ENCODE results near the gene LAMA3.

LAMA3 gene

DNA sequence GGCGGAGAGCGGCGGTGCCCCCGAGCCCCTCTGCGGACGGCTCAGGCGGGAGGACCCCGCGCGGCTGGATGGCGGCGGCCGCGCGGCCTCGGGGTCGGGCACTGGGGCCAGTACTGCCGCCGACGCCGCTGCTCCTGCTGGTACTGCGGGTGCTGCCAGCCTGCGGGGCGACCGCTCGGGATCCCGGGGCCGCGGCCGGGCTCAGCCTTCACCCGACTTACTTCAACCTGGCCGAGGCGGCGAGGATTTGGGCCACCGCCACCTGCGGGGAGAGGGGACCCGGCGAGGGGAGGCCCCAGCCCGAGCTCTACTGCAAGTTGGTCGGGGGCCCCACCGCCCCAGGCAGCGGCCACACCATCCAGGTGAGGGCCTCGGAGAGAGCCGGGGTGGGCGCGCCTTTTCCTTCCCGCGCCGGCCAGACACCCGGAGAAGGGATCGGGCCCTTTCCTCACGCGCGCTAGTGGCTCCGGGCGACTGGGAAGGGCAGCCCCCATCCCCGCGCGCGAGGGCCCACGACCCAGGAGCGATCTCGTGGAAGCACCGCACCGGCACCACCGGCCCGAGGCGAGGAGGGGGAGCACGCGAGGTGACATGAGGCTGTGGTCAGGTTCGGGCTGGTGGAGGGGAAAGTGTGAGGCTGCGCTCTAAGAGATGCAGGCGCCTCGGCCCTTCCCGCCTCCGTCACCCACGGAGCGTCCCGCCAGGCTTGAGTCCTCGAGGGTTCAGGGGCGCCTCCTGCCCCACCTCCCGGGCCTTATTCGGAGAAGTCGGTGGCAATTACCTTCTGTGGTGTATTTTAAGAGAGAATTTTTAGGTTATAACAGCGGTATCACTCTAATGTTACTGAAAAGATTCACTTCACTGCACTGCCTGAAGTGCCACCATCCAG lies 607 bp downstream of the LAMA3 start (continued):
- TF ChIP-seq, protein P1, sequence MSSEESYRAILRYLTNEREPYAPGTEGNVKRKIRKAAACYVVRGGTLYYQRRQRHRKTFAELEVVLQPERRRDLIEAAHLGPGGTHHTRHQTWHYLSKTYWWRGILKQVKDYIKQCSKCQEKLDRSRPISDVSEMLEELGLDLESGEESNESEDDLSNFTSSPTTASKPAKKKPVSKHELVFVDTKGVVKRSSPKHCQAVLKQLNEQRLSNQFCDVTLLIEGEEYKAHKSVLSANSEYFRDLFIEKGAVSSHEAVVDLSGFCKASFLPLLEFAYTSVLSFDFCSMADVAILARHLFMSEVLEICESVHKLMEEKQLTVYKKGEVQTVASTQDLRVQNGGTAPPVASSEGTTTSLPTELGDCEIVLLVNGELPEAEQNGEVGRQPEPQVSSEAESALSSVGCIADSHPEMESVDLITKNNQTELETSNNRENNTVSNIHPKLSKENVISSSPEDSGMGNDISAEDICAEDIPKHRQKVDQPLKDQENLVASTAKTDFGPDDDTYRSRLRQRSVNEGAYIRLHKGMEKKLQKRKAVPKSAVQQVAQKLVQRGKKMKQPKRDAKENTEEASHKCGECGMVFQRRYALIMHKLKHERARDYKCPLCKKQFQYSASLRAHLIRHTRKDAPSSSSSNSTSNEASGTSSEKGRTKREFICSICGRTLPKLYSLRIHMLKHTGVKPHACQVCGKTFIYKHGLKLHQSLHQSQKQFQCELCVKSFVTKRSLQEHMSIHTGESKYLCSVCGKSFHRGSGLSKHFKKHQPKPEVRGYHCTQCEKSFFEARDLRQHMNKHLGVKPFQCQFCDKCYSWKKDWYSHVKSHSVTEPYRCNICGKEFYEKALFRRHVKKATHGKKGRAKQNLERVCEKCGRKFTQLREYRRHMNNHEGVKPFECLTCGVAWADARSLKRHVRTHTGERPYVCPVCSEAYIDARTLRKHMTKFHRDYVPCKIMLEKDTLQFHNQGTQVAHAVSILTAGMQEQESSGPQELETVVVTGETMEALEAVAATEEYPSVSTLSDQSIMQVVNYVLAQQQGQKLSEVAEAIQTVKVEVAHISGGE (tag by site-specific recombination; conservative IDR thresholded peaks at IDR 0.05; ENCODE audit: low read depth), result 0 out of 2 replicates have a peak, but pooled peaks have one; percentile 30
- TF ChIP-seq YY2 (tag by site-specific recombination; IDR thresholded peaks at IDR 0.05) (no peak), ZNF202 (tag by site-specific recombination; IDR thresholded peaks at IDR 0.05; ENCODE audit: borderline replicate concordance) (peak; percentile 79; the same call in 1 of the 2 replicates), ZEB2 (tag by site-specific recombination; IDR thresholded peaks at IDR 0.05) (no peak)
- TF ChIP-seq, protein P2, sequence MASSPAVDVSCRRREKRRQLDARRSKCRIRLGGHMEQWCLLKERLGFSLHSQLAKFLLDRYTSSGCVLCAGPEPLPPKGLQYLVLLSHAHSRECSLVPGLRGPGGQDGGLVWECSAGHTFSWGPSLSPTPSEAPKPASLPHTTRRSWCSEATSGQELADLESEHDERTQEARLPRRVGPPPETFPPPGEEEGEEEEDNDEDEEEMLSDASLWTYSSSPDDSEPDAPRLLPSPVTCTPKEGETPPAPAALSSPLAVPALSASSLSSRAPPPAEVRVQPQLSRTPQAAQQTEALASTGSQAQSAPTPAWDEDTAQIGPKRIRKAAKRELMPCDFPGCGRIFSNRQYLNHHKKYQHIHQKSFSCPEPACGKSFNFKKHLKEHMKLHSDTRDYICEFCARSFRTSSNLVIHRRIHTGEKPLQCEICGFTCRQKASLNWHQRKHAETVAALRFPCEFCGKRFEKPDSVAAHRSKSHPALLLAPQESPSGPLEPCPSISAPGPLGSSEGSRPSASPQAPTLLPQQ (tag by site-specific recombination; IDR thresholded peaks at IDR 0.05), result peak; percentile 44

DNA sequence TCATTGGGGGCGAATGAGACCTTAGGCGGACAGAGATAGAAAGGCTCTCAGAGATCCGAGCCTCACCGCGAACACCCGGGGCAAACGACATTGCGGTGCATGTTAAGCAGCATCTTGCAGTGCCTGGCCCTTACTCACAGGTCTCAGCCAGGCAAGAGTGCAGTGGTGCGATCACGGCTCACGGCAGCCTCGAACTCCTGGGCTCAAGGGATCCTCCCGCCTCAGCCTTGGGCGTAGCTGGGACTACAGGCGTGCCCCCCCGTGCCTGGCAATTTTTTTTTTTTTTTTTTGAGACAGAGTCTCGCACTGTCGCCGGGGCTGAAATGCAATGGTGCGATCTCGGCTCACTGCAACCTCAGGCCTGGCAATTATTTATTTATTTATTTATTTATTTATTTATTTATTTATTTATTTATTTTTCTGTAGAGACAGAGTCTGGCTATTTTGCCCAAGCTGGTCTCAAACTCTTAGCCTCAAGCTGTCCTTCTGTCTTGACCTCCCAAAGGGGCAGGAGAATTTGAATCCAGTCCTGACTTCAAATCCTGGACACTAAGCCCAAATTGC lies 1.3 kb downstream of the LAMA3 start:
- Histone ChIP-seq H3K4me3 (ENCODE audit: low read depth, low read length) (peak overlapping the region; percentile 60), H3K36me3 (ENCODE audit: control insufficient read depth in 2 of 2, insufficient read depth in 1 of 2, low read length in 2 of 2) (no peaks in the 10 kb centered on the region; a peak in 1 of 3 replicates), H3K9me3 (ENCODE audit: control insufficient read depth, insufficient read depth, low read depth, low read length) (no peaks in the 10 kb centered on the region), H3K4me1 (ENCODE audit: control insufficient read depth, insufficient read depth, low read length) (peaks cover 14% of the 10 kb centered on the region), H3K27ac (ENCODE audit: extremely low read depth, low read depth, low read length) (peak overlapping the region; percentile 91; the same call in 1 of the 2 replicates)
- CTCF ChIA-PET, result interaction anchor here (0.5 to 3.2 kb wide), 4 partner anchors 12 to 161 kb away, joined by 3 to 24 read pairs (median 4); no protein-coding TSS in a partner anchor
- POLR2A ChIA-PET, result interaction anchor here (0.6 to 0.9 kb wide), 3 partner anchors 38 to 52 kb away, joined by 3 to 4 read pairs (median 4); no protein-coding TSS in a partner anchor
- TF ChIP-seq ZNF223 (tag by site-specific recombination; IDR thresholded peaks at IDR 0.05), result 0 out of 2 replicates have a peak, but pooled peaks have one; percentile 21
- TF ChIP-seq ZNF404 (tag by site-specific recombination; IDR thresholded peaks at IDR 0.05), result 0 out of 2 replicates have a peak, but pooled peaks have one; percentile 35
- no peak for TF ChIP-seq ZNF677 (tag by site-specific recombination; IDR thresholded peaks at IDR 0.05)
- peak; percentile 66 for TF ChIP-seq ZNF623 (tag by site-specific recombination; IDR thresholded peaks at IDR 0.05)
- no peak for TF ChIP-seq ZFP69B (tag by site-specific recombination; IDR thresholded peaks at IDR 0.05)
- TF ChIP-seq, protein P3, sequence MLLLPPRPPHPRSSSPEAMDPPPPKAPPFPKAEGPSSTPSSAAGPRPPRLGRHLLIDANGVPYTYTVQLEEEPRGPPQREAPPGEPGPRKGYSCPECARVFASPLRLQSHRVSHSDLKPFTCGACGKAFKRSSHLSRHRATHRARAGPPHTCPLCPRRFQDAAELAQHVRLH (tag by site-specific recombination; IDR thresholded peaks at IDR 0.05), result 0 out of 2 replicates have a peak, but pooled peaks have one; percentile 46
- TF ChIP-seq ZNF19 (tag by site-specific recombination; IDR thresholded peaks at IDR 0.05; ENCODE audit: low read depth), result 0 out of 2 replicates have a peak, but pooled peaks have one; percentile 27
- 0 out of 2 replicates have a peak, but pooled peaks have one; percentile 32 for TF ChIP-seq ZNF664 (tag by site-specific recombination; IDR thresholded peaks at IDR 0.05)
- TF ChIP-seq, protein P4, sequence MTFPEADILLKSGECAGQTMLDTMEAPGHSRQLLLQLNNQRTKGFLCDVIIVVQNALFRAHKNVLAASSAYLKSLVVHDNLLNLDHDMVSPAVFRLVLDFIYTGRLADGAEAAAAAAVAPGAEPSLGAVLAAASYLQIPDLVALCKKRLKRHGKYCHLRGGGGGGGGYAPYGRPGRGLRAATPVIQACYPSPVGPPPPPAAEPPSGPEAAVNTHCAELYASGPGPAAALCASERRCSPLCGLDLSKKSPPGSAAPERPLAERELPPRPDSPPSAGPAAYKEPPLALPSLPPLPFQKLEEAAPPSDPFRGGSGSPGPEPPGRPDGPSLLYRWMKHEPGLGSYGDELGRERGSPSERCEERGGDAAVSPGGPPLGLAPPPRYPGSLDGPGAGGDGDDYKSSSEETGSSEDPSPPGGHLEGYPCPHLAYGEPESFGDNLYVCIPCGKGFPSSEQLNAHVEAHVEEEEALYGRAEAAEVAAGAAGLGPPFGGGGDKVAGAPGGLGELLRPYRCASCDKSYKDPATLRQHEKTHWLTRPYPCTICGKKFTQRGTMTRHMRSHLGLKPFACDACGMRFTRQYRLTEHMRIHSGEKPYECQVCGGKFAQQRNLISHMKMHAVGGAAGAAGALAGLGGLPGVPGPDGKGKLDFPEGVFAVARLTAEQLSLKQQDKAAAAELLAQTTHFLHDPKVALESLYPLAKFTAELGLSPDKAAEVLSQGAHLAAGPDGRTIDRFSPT (tag by site-specific recombination; IDR thresholded peaks at IDR 0.05), result 0 out of 2 replicates have a peak, but pooled peaks have one; percentile 8
- TF ChIP-seq, protein P5, sequence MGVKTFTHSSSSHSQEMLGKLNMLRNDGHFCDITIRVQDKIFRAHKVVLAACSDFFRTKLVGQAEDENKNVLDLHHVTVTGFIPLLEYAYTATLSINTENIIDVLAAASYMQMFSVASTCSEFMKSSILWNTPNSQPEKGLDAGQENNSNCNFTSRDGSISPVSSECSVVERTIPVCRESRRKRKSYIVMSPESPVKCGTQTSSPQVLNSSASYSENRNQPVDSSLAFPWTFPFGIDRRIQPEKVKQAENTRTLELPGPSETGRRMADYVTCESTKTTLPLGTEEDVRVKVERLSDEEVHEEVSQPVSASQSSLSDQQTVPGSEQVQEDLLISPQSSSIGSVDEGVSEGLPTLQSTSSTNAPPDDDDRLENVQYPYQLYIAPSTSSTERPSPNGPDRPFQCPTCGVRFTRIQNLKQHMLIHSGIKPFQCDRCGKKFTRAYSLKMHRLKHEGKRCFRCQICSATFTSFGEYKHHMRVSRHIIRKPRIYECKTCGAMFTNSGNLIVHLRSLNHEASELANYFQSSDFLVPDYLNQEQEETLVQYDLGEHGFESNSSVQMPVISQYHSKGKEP (tag by site-specific recombination; IDR thresholded peaks at IDR 0.05), result peak; percentile 72; the same call in 1 of the 2 replicates
- TF ChIP-seq WT1 (tag by site-specific recombination; IDR thresholded peaks at IDR 0.05), result no peak
- TF ChIP-seq ZNF157 (tag by site-specific recombination; IDR thresholded peaks at IDR 0.05), result no peak
- TF ChIP-seq ZNF394 (tag by site-specific recombination; IDR thresholded peaks at IDR 0.05; ENCODE audit: borderline replicate concordance), result peak; percentile 75
- TF ChIP-seq ZBTB17 (tag by site-specific recombination; IDR thresholded peaks at IDR 0.05), result peak; percentile 59
- peak; percentile 45; the same call in 1 of the 2 replicates for TF ChIP-seq ZNF140 (tag by site-specific recombination; IDR thresholded peaks at IDR 0.05)
- no peak for TF ChIP-seq EGR2 (tag by site-specific recombination; IDR thresholded peaks at IDR 0.05; ENCODE audit: low read depth)
- peak; percentile 24; the same call in 1 of the 2 replicates for TF ChIP-seq MYNN (tag by site-specific recombination; IDR thresholded peaks at IDR 0.05; ENCODE audit: borderline replicate concordance)
- TF ChIP-seq ZNF426 (tag by site-specific recombination; IDR thresholded peaks at IDR 0.05), result peak; percentile 30; the same call in 1 of the 2 replicates
- TF ChIP-seq ZNF785 (tag by site-specific recombination; IDR thresholded peaks at IDR 0.05), result no peak
- TF ChIP-seq ZNF548 (tag by site-specific recombination; IDR thresholded peaks at IDR 0.05), result no peak
